CD14-positive monocyte (primary cell): ENCODE results near the gene TJP1. TPM values are rescaled to one million over a fixed set of nuclear protein-coding genes. Genes with fewer than 3 reads are reported as not detected.

Experiments used
- DNase-seq, 3 donors: peaks; one replicate each; pipeline ENCODE4 v3.0.0-alpha.2; 2011 to 2022
- H2AFZ ChIP-seq: 2 replicates; pipeline ENCODE4 v1.6.0; 2012; ENCODE audit warnings: mild to moderate bottlenecking, low read depth, low read length, inconsistent platforms; ENCODE audit not compliant: insufficient read depth, poor library complexity, severe bottlenecking
- H3K27ac ChIP-seq, 2 donors: 1 replicate in 1 of 2; 2 replicates in 1 of 2; pipeline ENCODE4 v1.5.1; 2012 to 2013; ENCODE audit warnings: low read length in 2 of 2, control low read depth in 1 of 2, inconsistent platforms in 1 of 2, low read depth in 1 of 2, mild to moderate bottlenecking in 1 of 2
- H3K27me3 ChIP-seq, 2 donors: one replicate each; pipeline versions ENCODE4 v1.6.0 to v1.6.1; 2011 to 2013; ENCODE audit warnings: low read length in 2 of 2; ENCODE audit not compliant: control insufficient read depth in 2 of 2, insufficient read depth in 2 of 2
- H3K36me3 ChIP-seq, 2 donors: replicated peaks in 1 of 2; 1 replicate in 1 of 2; 2 replicates in 1 of 2; pipeline versions ENCODE4 v1.5.1 to v1.6.1; 2012 to 2013; ENCODE audit warnings: low read length in 2 of 2, control low read depth in 1 of 2, inconsistent platforms in 1 of 2, mild to moderate bottlenecking in 1 of 2; ENCODE audit not compliant: insufficient read depth in 2 of 2, control insufficient read depth in 1 of 2
- H3K4me1 ChIP-seq, 2 donors: 1 replicate in 1 of 2; 2 replicates in 1 of 2; pipeline versions ENCODE4 v1.5.1 to v1.6.1; 2012 to 2013; ENCODE audit warnings: low read length in 2 of 2, control low read depth in 1 of 2, inconsistent platforms in 1 of 2, mild to moderate bottlenecking in 1 of 2, moderate library complexity in 1 of 2; ENCODE audit not compliant: insufficient read depth in 2 of 2, control insufficient read depth in 1 of 2
- H3K4me2 ChIP-seq: replicated peaks from 2 replicates; pipeline ENCODE3; 2012; ENCODE audit warnings: low read length, moderate library complexity, mild to moderate bottlenecking; ENCODE audit not compliant: poor library complexity, severe bottlenecking; ENCODE audit errors: extremely low read depth
- H3K4me3 ChIP-seq, 3 experiments: fragments of 200-600 bp in 1 of 3; sonication (generic) in 1 of 3; replicated peaks in 1 of 3; 1 replicate in 2 of 3; 2 replicates in 1 of 3; pipeline ENCODE4 v1.5.1; 2011 to 2013; ENCODE audit warnings: low read length in 3 of 3, mild to moderate bottlenecking in 3 of 3, control low read depth in 2 of 3, low read depth in 2 of 3, inconsistent platforms in 1 of 3, moderate library complexity in 1 of 3
- H3K79me2 ChIP-seq: 2 replicates; pipeline ENCODE4 v1.6.0; 2012; ENCODE audit warnings: mild to moderate bottlenecking, control low read depth, inconsistent platforms, low read length, moderate library complexity; ENCODE audit not compliant: insufficient read depth
- H3K9ac ChIP-seq: 2 replicates; pipeline ENCODE4 v1.6.0; 2017; ENCODE audit warnings: low read length, mild to moderate bottlenecking; ENCODE audit not compliant: insufficient read depth, poor library complexity, severe bottlenecking
- H3K9me3 ChIP-seq, 2 donors: replicated peaks in 1 of 2; 1 replicate in 1 of 2; 2 replicates in 1 of 2; pipeline versions ENCODE4 v1.5.1 to v1.6.1; 2012 to 2013; ENCODE audit warnings: low read length in 2 of 2, control low read depth in 1 of 2; ENCODE audit not compliant: control insufficient read depth in 1 of 2, insufficient read depth in 1 of 2
- H4K20me1 ChIP-seq: 2 replicates; pipeline ENCODE4 v1.6.0; 2012; ENCODE audit warnings: mild to moderate bottlenecking, low read length, control low read depth, moderate library complexity; ENCODE audit not compliant: insufficient read depth
- H3K27ac Mint-ChIP-seq, 7 donors: one replicate each; pipeline ENCODE4 v1.8.0; 2020; ENCODE audit warnings: mild to moderate bottlenecking in 7 of 7, mixed read lengths in 7 of 7, moderate library complexity in 6 of 7, inconsistent platforms in 2 of 7
- H3K27me3 Mint-ChIP-seq, 3 donors: one replicate each; pipeline ENCODE4 v1.8.0; 2021 to 2022; ENCODE audit warnings: low read depth in 3 of 3, mild to moderate bottlenecking in 3 of 3, mixed read lengths in 3 of 3, moderate library complexity in 3 of 3, inconsistent platforms in 1 of 3
- H3K36me3 Mint-ChIP-seq, 2 donors: one replicate each; pipeline ENCODE4 v1.8.0; 2020; ENCODE audit warnings: mixed read lengths in 2 of 2, inconsistent platforms in 1 of 2, mild to moderate bottlenecking in 1 of 2
- H3K4me1 Mint-ChIP-seq: one replicate; pipeline ENCODE4 v1.8.0; 2020; ENCODE audit warnings: mild to moderate bottlenecking, mixed read lengths
- H3K4me3 Mint-ChIP-seq, 2 donors: one replicate each; pipeline ENCODE4 v1.8.0; 2020; ENCODE audit warnings: mild to moderate bottlenecking in 2 of 2, mixed read lengths in 2 of 2, moderate library complexity in 1 of 2
- H3K9me3 Mint-ChIP-seq, 7 donors: one replicate each; pipeline ENCODE4 v1.8.0; 2020 to 2022; ENCODE audit warnings: mixed read lengths in 7 of 7, mild to moderate bottlenecking in 6 of 7, moderate library complexity in 6 of 7, inconsistent platforms in 2 of 7
- CTCF ChIP-seq: fragments of 200-600 bp; IDR thresholded peaks from one replicate; pipeline ENCODE4 v1.8.0; 2022; ENCODE audit warnings: antibody characterized with exemption, mild to moderate bottlenecking
- WGBS: methylation state at CpG from one replicate; pipeline ENCODE4 v1.1.5; 2013; ENCODE audit warnings: missing lambda C conversion rate; ENCODE audit not compliant: insufficient coverage; 5-methylcytosine and 5-hydroxymethylcytosine counted together
- intact Hi-C, 2 donors: fragments of 100-400 bp; cut with micrococcal nuclease; formaldehyde crosslinking; loops; one replicate each; pipeline versions ENCODE4 v1.15.0 to v1.15.1; 2023
- polyA plus RNA-seq, 3 donors: library from polyadenylated mRNA; depleted of rRNA in 1 of 3; unstranded in 2 of 3; stranded (reverse) in 1 of 3; fragments of 300-500 nt in 2 of 3; fragments of >200 nt in 1 of 3; fragmentation: Illumina TruSeq in 2 of 3; gene quantifications; 1 replicate in 2 of 3; 2 replicates in 1 of 3; pipeline ENCODE4 v1.2.3, GENCODE V29; 2012 to 2021

Gene TJP1
- polyA plus RNA-seq, 3 donors = not detected

- WGBS = 91% methylated on average over 6 of the region's 15 CpGs
These were observed 141.0 kb downstream of the TJP1 start for GRCh38 chr15:29681166-29681845.

GRCh38 chr15:29680465-29681165 is 141.7 kb downstream of the TJP1 start:
- WGBS = 84% methylated on average over 4 of the region's 12 CpGs
- Histone ChIP-seq H3K27me3 (peaks cover 0 to 5% of the 10 kb centered on the region in 2 donors), H3K79me2 (no peaks in the 10 kb centered on the region), H3K9me3 (no peaks in the 10 kb centered on the region), H3K4me3 (no peak overlapping the region), H3K36me3 (no peaks in the 10 kb centered on the region), H3K4me2 (no peak overlapping the region), H3K9ac (no peak overlapping the region), H2AFZ (no peak overlapping the region), H4K20me1 (no peaks in the 10 kb centered on the region), H3K27ac (no peak overlapping the region), H3K4me1 (no peaks in the 10 kb centered on the region)
- Mint-ChIP-seq H3K27me3 (peaks cover 17 to 23% (median 17%) of the 10 kb centered on the region in 3 donors), H3K4me3 (no peak overlapping the region), H3K27ac (no peak overlapping the region), H3K4me1 (no peaks in the 10 kb centered on the region), H3K9me3 (peaks cover 0 to 8% (median 2%) of the 10 kb centered on the region in 7 donors), H3K36me3 (no peaks in the 10 kb centered on the region)
- DNase-seq = no peak
- no peak for TF ChIP-seq CTCF
- intact Hi-C loops = no loop called here

More at GRCh38 chr15:29681166-29681845, 141.0 kb downstream of the TJP1 start:
- H4K20me1 ChIP-seq = no peaks in the 10 kb centered on the region
- peak overlapping the region in 1 of 7 donors; percentile 70 for H3K27ac Mint-ChIP-seq
- no peak overlapping the region for H3K27ac ChIP-seq
- no peak overlapping the region for H3K9ac ChIP-seq
- no peak overlapping the region for H2AFZ ChIP-seq
- no peak for DNase-seq
- H3K4me3 Mint-ChIP-seq = no peak overlapping the region
- no peaks in the 10 kb centered on the region for H3K4me1 Mint-ChIP-seq
- no peaks in the 10 kb centered on the region for H3K36me3 Mint-ChIP-seq
- H3K79me2 ChIP-seq = no peaks in the 10 kb centered on the region
- H3K9me3 Mint-ChIP-seq = peaks cover 0 to 6% (median 1%) of the 10 kb centered on the region in 7 donors
- intact Hi-C loops = no loop called here
- H3K4me3 ChIP-seq = no peak overlapping the region
- H3K27me3 Mint-ChIP-seq = peaks cover 10 to 20% (median 10%) of the 10 kb centered on the region in 3 donors
- H3K4me1 ChIP-seq = no peaks in the 10 kb centered on the region
- H3K9me3 ChIP-seq = no peaks in the 10 kb centered on the region
- TF ChIP-seq CTCF = no peak
- H3K27me3 ChIP-seq = no peaks in the 10 kb centered on the region
- H3K36me3 ChIP-seq = no peaks in the 10 kb centered on the region
- H3K4me2 ChIP-seq = no peak overlapping the region
